Esophagus squamous epithelium (tissue), 5 donors: ENCODE results near the gene RGS2. TPM values are rescaled to one million over a fixed set of nuclear protein-coding genes. Genes with fewer than 3 reads are reported as not detected.

Experiments used
- DNase-seq: peaks from one replicate; lab custom pipeline; 2025; lab: John Stamatoyannopoulos, UW
- H3K27ac ChIP-seq, 4 donors: fragments of 200-600 bp; sonication (generic); one replicate each; pipeline ENCODE4 v1.5.1; 2016 to 2019; ENCODE audit warnings: mild to moderate bottlenecking in 1 of 4
- H3K27me3 ChIP-seq, 4 donors: fragments of 200-600 bp; sonication (generic); 1 replicate in 3 of 4; 2 replicates in 1 of 4; pipeline versions ENCODE4 v1.5.1 to v1.6.0; 2017 to 2021; ENCODE audit warnings: antibody characterized with exemption in 1 of 4
- H3K36me3 ChIP-seq, 3 donors: fragments of 200-600 bp; sonication (generic); one replicate each; pipeline ENCODE4 v1.5.1; 2016 to 2019
- H3K4me1 ChIP-seq, 3 donors: fragments of 200-600 bp; sonication (generic); one replicate each; pipeline ENCODE4 v1.5.1; 2017 to 2019
- H3K4me3 ChIP-seq, 4 donors: fragments of 200-600 bp; sonication (generic); 1 replicate in 3 of 4; 2 replicates in 1 of 4; pipeline ENCODE4 v1.5.1; 2016 to 2019; ENCODE audit warnings: mild to moderate bottlenecking in 2 of 4, moderate library complexity in 1 of 4
- H3K9me3 ChIP-seq, 3 donors: fragments of 200-600 bp; sonication (generic); one replicate each; pipeline ENCODE4 v1.5.1; 2016 to 2019
- POLR2A ChIP-seq, 4 donors: fragments of 450-650 bp; IDR thresholded peaks; one replicate each; pipeline ENCODE4 v1.6.1; 2017; ENCODE audit warnings: antibody characterized with exemption in 4 of 4, mild to moderate bottlenecking in 4 of 4, moderate library complexity in 3 of 4
- WGBS, 2 donors: methylation state at CpG; one replicate each; pipeline ENCODE4 v1.1.5; 2018; 5-methylcytosine and 5-hydroxymethylcytosine counted together
- intact Hi-C: fragments of 100-400 bp; cut with DNase I; formaldehyde crosslinking; loops from one replicate; pipeline ENCODE4 v1.15.0; 2022
- total RNA-seq, 4 donors: library from RNA; depleted of rRNA; stranded (reverse); fragments of >200 nt; gene quantifications; one replicate each; pipeline ENCODE4 v1.1.0, GENCODE V29; 2016
- TF ChIP-seq, protein P1 (sequence below), 6 experiments: fragments of 450-650 bp in 4 of 6; fragments of 200-600 bp in 2 of 6; sonication (generic) in 2 of 6; IDR thresholded peaks; one replicate each; pipeline ENCODE4 v1.5.1; 2016 to 2019; ENCODE audit warnings: antibody characterized with exemption in 6 of 6, mild to moderate bottlenecking in 4 of 6, moderate library complexity in 4 of 6
- donor health status: DM: yes; HTN: yes; CAD: no.

The RGS2 gene
- total RNA-seq, 4 donors from 2014 or later = 7.9 to 115 (median 26.6) TPM

DNA sequence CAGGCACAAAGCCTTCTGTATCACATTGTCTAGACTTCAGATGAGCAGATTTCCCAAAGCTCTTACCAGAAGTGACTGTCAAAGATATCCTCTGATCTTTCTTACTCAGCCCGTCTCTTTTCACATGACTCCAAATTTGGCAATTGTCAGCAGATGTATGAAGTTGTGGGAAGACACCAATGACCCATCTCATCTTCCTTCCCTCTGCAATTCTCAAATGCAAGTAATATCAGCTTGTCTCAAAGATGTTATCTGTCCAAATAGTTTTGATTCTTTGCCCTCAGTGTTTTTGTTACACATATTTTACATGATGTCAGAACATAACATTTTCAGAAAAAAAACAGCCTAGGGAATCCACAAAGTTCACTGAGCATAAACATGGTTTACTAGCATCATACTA is 45.1 kb upstream of the RGS2 start:
- TF ChIP-seq, protein P1, sequence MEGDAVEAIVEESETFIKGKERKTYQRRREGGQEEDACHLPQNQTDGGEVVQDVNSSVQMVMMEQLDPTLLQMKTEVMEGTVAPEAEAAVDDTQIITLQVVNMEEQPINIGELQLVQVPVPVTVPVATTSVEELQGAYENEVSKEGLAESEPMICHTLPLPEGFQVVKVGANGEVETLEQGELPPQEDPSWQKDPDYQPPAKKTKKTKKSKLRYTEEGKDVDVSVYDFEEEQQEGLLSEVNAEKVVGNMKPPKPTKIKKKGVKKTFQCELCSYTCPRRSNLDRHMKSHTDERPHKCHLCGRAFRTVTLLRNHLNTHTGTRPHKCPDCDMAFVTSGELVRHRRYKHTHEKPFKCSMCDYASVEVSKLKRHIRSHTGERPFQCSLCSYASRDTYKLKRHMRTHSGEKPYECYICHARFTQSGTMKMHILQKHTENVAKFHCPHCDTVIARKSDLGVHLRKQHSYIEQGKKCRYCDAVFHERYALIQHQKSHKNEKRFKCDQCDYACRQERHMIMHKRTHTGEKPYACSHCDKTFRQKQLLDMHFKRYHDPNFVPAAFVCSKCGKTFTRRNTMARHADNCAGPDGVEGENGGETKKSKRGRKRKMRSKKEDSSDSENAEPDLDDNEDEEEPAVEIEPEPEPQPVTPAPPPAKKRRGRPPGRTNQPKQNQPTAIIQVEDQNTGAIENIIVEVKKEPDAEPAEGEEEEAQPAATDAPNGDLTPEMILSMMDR (IDR thresholded peaks at IDR 0.05) = no peak
- no peak for TF ChIP-seq POLR2A (IDR thresholded peaks at IDR 0.05)
- Histone ChIP-seq H3K27me3 (no peaks in the 10 kb centered on the region), H3K4me3 (no peak overlapping the region), H3K9me3 (no peaks in the 10 kb centered on the region), H3K36me3 (no peaks in the 10 kb centered on the region), H3K4me1 (peaks cover 0 to 6% (median 0%) of the 10 kb centered on the region in 3 donors), H3K27ac (no peak overlapping the region)
- no peak for DNase-seq
- WGBS, 2 donors = 38 to 39% methylated on average over 1 of the region's 1 CpG
- intact Hi-C loops = no loop called here

DNA sequence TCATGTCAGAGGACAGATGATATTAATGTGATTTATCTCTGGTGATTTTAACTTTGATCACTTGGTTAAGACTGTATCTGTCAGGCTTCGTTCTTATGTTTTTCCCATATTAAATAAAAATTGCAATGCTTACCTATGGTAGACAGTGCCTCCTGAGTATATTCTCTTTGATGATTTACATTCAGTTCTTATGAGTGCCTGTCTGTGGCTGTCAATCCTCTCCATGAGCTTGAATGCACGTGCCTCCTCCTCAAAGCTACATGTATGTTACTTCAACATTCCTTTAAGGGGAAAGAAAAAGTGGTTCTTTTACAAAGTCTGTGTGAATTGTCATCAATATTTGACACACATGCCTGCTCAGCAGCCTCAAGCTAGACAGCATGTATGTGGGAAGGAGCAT is 44.2 kb upstream of the RGS2 start:
- Histone ChIP-seq H3K9me3 (no peaks in the 10 kb centered on the region), H3K4me1 (peaks cover 0 to 6% (median 0%) of the 10 kb centered on the region in 3 donors), H3K27ac (no peak overlapping the region), H3K27me3 (no peaks in the 10 kb centered on the region), H3K36me3 (no peaks in the 10 kb centered on the region), H3K4me3 (no peak overlapping the region)
- 79 to 83% methylated on average over 2 of the region's 2 CpGs for WGBS, 2 donors
- DNase-seq = no peak
- no peak for TF ChIP-seq POLR2A (IDR thresholded peaks at IDR 0.05)
- TF ChIP-seq, protein P1 (IDR thresholded peaks at IDR 0.05) = no peak
- intact Hi-C loops = no loop called here

DNA sequence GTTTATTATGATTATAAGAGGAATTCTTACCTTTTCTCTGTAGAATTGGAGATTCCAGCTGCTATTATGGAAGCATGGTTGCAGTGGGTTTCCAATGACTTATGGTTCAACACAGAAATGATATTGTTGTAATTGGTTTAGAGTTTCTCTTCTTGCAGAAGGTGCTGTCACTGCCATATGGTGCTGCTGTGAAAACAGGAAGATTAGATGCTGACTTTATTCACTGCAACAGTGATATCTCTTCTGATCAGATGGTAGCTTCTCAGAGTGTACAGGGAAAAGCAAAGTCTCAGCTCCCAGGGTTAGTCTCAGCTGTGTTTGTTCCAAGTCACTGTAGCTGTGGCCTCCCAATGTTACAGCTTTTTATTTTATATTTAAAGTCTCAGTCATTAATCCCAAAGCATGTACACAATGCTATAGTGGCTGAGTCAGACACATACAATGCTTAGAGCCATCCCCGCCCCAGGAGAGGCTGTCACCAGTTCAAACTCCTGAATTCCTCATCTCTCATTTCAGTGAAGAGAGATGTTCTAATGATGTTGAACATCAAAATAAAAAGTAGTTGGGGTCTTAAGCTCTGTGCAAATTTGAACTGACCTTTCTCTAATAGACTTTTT is 42.7 kb upstream of the RGS2 start:
- Histone ChIP-seq H3K27ac (no peak overlapping the region), H3K4me3 (no peak overlapping the region), H3K27me3 (no peaks in the 10 kb centered on the region), H3K9me3 (no peaks in the 10 kb centered on the region), H3K36me3 (no peaks in the 10 kb centered on the region), H3K4me1 (peaks cover 0 to 6% (median 0%) of the 10 kb centered on the region in 3 donors)
- no peak for DNase-seq
- no peak for TF ChIP-seq POLR2A (IDR thresholded peaks at IDR 0.05)
- TF ChIP-seq, protein P1 (IDR thresholded peaks at IDR 0.05) = no peak
- 50 to 65% methylated on average over 1 of the region's 1 CpG for WGBS, 2 donors
- intact Hi-C loops = no loop called here

DNA sequence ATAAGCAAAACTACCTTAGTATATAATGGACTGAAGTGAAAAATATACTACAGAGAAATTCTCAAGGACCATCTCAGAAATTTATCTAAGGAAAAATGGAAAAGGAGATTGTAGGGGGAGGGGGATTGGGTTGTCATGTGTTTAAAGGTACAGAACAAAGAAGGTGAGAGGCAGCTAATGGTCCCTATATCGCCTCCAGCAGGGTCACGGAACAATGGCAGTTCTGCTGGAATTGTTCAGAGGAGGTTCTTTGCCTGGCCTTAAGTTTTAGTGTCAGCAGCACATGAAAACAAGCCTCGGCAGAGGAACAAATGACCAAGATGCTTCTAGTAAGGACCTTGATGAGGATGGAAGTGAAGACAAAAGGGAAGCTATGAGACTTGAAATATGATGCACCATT is 42.0 kb upstream of the RGS2 start:
- Histone ChIP-seq H3K27me3 (no peaks in the 10 kb centered on the region), H3K4me3 (no peak overlapping the region), H3K36me3 (no peaks in the 10 kb centered on the region), H3K9me3 (no peaks in the 10 kb centered on the region), H3K4me1 (peaks cover 0 to 6% (median 0%) of the 10 kb centered on the region in 3 donors), H3K27ac (no peak overlapping the region)
- intact Hi-C loops = no loop called here
- WGBS, 2 donors = 78 to 86% methylated on average over 3 of the region's 3 CpGs
- DNase-seq = no peak
- TF ChIP-seq, protein P1 (IDR thresholded peaks at IDR 0.05) = no peak
- no peak for TF ChIP-seq POLR2A (IDR thresholded peaks at IDR 0.05)

DNA sequence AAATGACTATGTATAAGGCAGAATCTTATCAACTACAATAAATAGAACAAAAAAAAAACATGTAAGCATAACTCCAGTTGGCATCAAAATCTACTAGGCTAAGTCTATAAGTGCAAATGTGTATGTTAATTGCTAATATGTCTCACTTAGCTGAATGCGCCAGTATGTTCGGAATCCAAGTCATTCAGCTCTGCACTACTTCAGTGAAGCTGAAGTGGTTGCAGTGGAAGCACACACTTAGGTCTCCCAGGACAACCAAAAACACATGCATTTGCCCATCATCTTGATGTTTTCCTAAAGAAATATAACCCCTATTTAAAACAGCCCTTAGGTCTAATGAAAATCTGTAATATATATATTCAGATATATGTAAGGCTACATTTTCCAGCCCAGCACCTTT is 41.0 kb upstream of the RGS2 start:
- no peak for DNase-seq
- Histone ChIP-seq H3K4me3 (no peak overlapping the region), H3K4me1 (peaks cover 0 to 6% (median 0%) of the 10 kb centered on the region in 3 donors), H3K36me3 (no peaks in the 10 kb centered on the region), H3K27me3 (no peaks in the 10 kb centered on the region), H3K9me3 (no peaks in the 10 kb centered on the region), H3K27ac (no peak overlapping the region)
- no peak for TF ChIP-seq POLR2A (IDR thresholded peaks at IDR 0.05)
- TF ChIP-seq, protein P1 (IDR thresholded peaks at IDR 0.05) = no peak
- WGBS, 2 donors = 94 to 97% methylated on average over 2 of the region's 2 CpGs
- intact Hi-C loops = no loop called here
